ENCODE results near the gene JARID2. TPM values are rescaled to one million over a fixed set of nuclear protein-coding genes. Genes with fewer than 3 reads are reported as not detected.

The JARID2 gene
- polyA plus RNA-seq, 3 donors: 29.0 to 32.0 (median 29.8) TPM

DNA sequence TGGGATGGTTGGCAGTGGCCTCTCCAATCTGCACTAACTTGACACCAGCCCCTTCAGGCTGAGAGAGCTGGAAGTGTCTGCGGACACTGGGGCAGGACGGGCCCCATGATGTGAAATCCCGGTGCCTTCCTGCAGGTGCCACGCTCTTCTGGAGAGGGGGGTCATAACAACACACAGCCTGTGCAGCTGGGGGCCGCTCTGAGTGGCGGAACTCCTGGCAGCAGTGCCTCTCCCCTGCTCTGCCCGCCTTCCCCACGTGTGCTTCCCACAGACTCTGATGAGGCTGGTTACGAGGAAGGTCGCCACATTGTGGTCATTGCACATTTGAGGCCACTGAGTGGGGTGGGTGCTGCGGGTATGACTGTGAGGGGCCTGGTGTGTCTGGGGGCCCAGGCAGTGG lies 271.7 kb downstream of the JARID2 start:
- no peak for DNase-seq

- DNase-seq: no peak
Measured at GRCh38 chr6:15518057-15518456, 272.2 kb downstream of the JARID2 start.

DNA sequence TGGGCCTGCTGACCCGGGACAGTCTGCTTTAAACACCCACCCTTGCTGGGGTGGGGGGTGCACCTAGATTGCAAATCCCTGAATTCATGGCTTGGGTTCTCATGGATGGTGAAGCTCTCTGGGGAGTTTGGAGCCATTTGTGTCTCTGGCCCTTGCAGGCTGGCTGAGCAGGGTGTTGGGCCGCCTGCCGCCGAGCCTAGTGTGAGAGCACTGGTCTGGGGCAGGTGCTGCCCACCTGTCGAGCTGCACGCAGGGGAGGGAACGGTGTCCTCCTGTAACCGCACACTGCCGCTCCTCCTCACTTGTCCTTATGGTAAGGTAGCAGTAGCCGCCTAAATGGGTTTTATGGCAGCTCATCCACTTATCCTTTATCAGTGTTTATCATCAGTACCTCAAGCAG lies 273.0 kb downstream of the JARID2 start:
- no peak for DNase-seq

- DNase-seq: no peak
Measured at GRCh38 chr6:15519681-15520080, 273.8 kb downstream of the JARID2 start.

DNA sequence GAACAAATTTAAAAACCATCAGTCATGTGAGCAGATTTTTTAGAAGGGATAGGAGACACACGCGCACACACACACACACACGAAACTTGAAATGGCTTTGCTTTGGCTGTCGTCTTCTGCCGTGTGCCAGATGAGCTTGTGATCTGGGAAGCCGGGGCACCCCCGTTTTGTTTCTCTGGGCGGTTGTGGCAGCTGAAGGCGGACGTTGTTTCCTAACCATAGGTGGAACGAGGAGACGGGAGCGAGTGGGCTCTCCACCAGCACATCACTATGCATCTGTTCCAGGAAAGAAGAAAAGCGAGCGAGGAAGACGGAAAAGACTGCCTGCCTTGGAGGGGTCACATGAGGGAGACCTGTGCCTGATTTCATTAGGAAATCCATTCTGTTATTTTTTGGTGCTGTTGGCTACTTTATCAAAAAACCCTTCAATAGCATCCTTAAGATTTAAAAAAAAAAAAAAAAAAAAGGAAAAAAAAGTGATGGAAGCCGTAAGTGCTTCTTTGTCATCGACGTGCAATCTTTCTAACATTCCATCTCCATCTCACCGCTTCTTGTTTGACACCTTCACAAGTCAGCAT lies 274.8 kb downstream of the JARID2 start:
- DNase-seq: no peak

GRCh38 chr6:15521582-15521981 lies 275.7 kb downstream of the JARID2 start:
- no peak for DNase-seq

GRCh38 chr6:15522026-15522425 lies 276.2 kb downstream of the JARID2 start:
- DNase-seq: no peak

- DNase-seq: no peak
Measured at GRCh38 chr6:15522427-15522826, 276.6 kb downstream of the JARID2 start.

DNA sequence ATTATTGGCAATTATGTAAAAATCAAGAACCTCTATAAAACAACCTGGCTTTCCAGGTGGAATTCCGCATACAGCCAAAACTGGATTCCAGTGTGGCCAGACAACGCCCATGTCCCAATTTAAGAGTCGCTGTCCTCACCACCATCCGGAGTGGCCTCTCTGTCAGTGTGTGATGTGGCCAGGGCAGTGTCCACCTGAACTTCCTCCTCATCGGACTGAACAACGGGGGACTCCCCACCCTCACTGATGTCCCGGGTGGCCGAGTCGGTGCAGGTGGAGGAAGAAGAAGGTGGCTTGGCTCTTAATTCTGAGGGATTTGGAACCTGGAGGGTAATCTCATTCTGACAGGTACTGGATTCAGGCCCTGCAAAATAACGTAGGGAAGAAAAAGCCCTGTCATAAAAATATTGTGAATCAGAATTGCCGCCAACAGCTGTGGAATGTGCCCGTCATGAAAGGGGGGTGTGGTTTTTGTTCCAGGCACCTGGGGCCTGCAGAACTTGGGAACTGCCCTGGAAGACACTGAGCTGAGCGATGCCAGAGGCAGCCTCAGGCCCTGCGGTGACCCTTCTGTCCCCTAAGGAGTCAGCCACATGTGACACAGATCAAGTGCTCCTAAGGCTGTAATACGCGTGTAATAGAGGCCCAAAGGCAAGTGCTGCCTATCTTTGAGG lies 277.1 kb downstream of the JARID2 start:
- DNase-seq: no peak

- DNase-seq: no peak
Measured at GRCh38 chr6:15523679-15524630, 278.1 kb downstream of the JARID2 start.

GRCh38 chr6:15524861-15525401 lies 279.1 kb downstream of the JARID2 start:
- DNase-seq: no peak

- DNase-seq: no peak
Measured at GRCh38 chr6:15526212-15526701, 280.4 kb downstream of the JARID2 start.

- no peak for DNase-seq
Measured at GRCh38 chr6:15527838-15528617, 282.2 kb downstream of the JARID2 start.

- DNase-seq: no peak
Measured at GRCh38 chr6:15528870-15529269, 283.0 kb downstream of the JARID2 start.

GRCh38 chr6:15530411-15530810 lies 284.5 kb downstream of the JARID2 start:
- no peak for DNase-seq

DNA sequence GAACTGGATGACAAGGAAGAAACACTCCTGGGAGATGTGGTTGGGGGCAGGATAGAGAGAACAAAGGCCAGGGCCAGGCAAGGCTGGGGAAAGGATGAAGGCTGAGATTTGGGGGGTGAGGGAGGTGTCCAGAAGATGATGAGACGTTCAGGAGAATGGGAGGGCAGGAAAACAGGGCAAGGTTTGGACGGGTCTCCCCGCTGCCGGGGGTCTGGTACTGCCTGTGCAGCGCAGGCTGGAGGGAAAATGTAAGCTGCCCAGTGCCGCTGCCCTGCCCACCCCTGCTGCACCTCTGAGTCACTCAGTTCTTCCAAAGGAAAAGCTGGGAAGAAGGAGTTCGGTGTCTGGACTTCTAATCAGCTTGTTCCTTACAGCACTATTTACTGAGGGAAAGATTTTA lies 286.1 kb downstream of the JARID2 start:
- DNase-seq: no peak

GRCh38 chr6:15533379-15534026 lies 287.6 kb downstream of the JARID2 start:
- DNase-seq: no peak

DNA sequence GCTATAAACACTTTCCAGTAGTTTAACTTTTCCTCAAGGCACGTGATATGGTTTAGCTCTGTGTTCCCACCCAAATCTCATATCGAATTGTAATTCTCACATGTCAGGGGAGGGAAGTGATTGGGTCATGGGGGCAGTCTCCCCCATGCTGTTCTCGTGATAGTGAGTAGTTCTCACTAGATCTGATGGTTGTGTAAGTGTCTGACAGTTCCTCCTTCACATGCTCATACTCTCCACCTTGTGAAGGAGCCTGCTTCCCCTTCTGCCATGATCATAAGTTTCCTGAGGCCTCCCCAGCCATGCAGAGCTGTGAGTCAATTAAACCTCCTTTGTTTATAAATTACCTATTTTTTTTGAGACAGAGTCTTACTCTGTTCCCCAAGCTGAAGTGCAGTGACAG lies 289.1 kb downstream of the JARID2 start:
- no peak for DNase-seq

DNA sequence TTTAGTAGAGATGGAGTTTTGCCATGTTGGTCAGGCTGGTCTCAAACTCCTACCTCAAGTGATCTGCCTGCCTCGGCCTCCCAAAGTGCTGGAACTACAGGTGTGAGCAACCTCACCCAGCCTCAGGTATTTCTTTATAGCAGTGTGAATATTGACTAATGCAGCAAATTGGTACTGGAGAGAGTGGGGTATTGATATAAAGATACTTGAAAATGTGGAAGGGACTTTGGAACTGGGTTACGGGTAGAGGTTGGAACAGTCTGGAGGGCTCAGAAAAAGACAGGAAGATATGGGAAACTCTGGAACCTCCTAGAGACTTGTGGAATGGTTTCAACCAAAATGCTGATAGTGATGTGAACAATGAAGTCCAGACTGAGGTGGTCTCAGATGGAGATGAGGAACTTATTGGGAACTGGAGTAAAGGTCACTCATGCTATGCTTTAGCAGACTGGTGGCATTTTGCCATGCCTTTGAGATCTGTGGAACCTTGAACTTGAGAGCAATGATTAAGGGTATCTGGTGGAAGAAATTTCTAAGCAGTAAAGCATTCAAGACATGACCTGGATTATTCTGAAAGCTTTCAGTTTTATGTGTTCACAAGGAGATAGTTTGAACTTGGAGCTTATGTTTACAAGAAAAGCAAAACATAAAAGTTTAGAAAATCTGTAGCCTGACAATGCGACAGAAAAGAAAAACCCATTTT lies 289.8 kb downstream of the JARID2 start:
- DNase-seq: no peak

DNA sequence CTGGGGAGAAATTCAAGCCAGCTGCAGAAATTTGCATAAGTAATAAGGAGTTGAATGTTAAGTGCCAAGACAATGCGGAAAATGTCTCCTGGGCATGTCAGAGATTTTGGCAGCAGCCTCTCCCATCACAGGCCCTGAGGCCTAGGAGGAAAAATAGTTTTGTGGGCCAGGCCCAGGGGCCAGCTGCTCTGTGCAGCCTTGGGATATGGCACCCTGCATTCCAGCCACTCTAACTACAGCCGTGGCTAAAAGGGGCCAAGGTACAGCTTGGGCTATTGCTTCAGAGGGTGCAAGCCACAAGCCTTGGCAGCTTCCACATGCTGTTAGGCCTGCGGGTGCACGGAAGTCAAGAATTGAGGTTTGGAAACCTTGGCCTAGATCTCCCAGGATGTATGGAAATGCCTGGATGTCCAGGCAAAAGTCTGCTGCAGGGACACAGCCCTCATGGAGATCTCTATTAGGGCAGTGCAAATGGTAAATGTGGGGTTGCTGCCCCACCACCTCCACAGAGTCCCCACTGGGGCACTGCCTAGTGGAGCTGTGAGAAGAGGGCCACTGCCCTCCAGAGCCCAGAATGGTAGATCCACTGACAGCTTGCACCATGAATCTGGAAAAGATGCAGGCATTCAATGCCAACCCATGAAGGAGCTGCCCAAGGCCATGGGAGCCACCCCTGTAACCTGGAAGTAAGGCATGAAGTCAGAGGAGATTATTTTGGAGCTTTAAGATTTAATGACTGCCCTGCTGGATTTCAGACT lies 290.5 kb downstream of the JARID2 start:
- DNase-seq: no peak
